NCI-H2029 (cell line): Measurements from ENCODE around the gene ARHGAP12.

ENCODE experiments used
- DNase-seq: peaks from one replicate; lab custom pipeline; 2025; lab: John Stamatoyannopoulos, UW

The ARHGAP12 gene

GRCh38 chr10:31822150-31822549 is 106.5 kb downstream of the ARHGAP12 start:
- DNase-seq: no peak

DNA sequence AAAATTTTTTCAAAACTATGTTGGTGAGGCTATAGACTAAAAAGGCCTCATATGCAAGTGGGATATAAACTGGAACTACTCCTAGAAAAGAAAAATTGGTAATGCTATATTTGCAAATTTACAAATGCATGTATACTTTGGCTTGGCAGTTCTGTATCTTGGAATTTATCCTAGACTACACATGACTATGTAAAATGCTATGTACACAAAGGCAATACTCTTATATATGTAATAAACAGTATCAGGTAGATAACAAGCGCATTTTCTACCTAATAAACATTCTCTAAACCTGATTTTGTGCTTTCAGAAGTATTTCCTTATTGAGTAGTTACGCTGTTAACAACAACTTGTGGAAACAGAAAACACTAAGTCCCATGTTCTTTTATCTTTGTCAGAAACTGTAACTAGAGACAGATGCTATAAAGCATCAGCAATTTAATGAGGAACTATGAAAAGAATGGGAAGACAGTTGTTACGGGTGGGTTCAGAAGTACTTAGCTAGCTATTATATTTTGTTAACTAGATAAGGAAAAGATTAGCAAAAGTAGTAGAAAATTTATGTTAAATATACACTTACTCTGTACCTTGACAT is 107.8 kb downstream of the ARHGAP12 start:
- DNase-seq: no peak

- no peak for DNase-seq
Observed at GRCh38 chr10:31820096-31820495, 108.5 kb downstream of the ARHGAP12 start.

- DNase-seq: no peak
Observed at GRCh38 chr10:31819391-31819820, 109.2 kb downstream of the ARHGAP12 start.

GRCh38 chr10:31816318-31816717 is 112.3 kb downstream of the ARHGAP12 start:
- no peak for DNase-seq

DNA sequence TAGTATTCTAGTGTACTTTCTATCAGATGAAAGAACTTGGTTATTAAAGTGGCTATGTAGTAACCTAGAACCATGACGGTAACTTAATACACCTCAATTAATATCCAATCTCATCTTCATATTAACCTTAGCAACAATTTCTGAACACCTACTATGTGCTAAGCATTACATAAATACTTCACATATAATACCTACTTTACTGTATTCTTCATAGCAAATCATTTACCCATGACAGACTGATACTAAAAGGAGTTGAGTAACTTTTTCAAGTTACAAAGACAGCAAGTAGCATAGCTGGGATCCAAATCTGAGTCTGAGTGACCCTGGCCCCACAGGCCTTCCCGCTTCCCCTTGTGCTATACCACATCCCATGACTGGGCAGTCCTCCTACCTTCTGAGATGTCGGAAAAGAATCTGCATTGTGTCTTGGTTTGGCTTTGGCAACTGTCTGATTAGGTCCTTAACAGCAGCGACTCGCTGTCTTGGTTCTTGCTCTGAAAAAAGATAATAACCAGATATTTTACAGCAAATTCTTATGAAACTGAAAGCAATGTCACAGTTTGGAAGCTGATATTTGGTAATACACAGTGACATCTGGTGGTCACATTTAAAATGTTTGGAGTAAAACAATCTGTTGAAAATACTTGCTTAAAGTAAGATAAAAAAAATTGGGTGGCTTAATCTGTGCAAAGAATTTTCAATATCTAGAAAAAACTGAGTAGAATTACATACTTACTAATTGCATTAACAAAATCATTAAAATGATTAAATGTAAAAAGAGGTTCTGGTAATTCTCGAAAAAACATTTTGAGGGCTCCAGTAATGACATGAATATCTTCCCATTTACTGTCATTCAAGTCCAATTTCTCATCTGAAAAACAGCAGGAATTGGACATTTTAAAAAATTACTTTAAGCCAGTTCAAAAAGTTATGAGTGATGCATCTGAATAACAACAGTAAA is 120.1 kb downstream of the ARHGAP12 start:
- DNase-seq: no peak

DNA sequence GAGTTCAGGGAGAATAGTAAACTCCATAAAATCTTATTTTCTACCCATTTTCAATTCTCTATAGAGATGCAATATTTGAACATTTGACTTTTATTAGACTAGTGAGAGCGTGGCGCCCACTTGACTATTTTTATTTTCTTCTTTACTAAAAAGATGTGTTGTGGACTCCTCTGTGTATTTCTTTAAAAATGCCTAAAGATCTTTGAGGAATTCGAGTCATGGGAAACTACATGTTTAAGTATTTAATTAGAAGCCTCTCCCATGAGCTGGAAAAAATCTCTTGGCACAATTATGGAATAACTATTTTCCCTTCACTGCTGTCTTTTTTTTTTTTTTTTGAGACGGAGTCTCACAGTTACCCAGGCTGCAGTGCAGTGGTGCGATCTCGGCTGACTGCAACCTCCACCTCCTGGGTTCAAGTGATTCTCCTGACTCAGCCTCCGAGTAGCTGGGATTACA is 124.2 kb downstream of the ARHGAP12 start:
- no peak for DNase-seq

DNA sequence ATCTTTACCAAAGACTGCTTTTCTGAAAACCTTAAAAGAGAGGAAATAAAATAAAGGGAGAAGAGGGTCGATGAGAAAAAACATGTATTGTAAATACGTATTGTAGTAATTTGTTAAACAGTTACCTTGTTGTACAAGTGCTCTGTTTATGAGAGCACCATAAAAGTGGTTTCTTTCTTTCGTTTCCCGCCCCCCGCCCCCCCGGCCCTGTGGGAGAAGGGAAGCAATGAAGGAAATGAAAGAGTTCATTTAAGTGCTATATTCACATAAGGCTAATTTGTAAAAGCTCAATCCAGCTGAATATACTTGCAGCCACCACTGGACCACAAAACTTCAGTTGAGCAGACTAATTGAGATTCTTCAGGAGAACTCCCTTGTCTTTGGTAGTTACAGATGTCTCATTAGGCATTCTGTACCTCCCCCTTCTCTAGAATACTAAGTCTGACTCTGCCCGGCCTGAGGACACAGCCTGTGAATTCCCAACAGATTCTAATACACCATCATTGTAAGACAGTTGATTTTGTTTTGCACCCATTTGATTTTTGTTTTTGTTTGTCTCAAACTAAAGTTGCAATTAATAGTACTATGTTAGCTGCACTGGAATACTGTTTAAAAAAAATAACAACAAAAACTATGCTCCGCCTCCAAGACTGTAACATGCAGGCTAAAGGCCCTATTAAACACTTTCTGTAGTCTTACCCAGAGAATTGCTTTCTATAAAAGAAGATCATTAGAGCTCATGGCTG is 124.9 kb downstream of the ARHGAP12 start:
- no peak for DNase-seq

DNA sequence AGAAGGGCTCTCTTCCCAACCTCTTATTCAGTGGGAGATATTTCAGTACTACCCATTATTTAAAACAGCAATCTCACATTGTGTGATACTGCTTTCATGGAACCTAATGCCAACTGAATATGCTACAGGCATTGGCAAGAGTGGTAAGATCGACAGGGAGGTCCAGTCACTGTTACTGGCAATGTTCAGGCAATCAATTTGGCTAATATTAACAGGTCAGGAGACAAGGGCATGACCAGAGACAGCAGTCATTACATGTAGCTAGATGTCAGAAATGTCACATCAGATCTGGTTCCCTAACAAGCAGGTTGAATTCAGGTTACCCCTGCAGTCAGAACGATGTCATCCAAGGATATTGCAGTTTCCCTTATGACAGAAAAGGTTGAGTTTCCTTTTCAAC is 129.4 kb downstream of the ARHGAP12 start:
- no peak for DNase-seq

DNA sequence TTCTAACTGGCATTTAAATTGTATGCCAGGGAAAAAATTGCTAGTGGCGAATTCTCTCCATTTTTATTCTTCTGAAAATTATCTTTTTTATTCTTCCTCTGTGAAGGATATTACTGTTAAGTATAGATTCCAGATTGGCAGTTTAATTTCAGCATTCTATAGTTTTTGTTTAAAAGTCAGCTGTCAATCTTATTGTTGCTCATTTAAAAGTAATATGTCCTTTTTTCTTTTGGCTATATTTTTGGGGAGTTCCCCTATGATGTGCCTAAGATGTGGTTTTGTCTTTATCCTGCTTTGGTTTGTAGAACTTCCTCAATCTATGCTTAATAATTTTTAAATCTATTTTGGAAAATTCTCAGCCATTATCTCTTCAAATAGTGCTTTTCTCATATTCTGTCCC is 135.9 kb downstream of the ARHGAP12 start:
- DNase-seq: no peak

GRCh38 chr10:31789555-31789954 is 139.1 kb downstream of the ARHGAP12 start:
- DNase-seq: no peak

- DNase-seq: peak; percentile 8
Observed at GRCh38 chr10:31782701-31783100, 145.9 kb downstream of the ARHGAP12 start.

- DNase-seq: no peak
Observed at GRCh38 chr10:31780717-31781116, 147.9 kb downstream of the ARHGAP12 start.

GRCh38 chr10:31778627-31779026 is 150.0 kb downstream of the ARHGAP12 start:
- DNase-seq: no peak

DNA sequence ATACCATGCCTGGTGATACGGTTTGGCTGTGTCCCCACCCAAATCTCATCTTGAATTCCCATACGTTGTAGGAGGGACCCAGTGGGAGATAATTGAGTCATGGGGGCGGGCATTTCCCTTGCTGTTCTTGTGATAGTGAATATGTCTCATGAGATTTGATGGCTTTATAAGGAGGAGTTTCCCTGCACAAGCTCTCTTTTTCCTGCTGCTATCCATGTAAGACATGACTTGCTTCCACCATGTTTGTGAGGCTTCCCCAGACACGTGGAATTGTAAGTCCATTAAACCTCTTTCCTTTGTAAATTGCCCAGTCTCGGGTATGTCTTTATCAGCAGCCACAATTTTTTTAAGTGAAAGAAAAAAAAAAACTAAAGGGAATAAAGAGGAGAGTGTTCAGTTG is 152.5 kb downstream of the ARHGAP12 start:
- DNase-seq: no peak

DNA sequence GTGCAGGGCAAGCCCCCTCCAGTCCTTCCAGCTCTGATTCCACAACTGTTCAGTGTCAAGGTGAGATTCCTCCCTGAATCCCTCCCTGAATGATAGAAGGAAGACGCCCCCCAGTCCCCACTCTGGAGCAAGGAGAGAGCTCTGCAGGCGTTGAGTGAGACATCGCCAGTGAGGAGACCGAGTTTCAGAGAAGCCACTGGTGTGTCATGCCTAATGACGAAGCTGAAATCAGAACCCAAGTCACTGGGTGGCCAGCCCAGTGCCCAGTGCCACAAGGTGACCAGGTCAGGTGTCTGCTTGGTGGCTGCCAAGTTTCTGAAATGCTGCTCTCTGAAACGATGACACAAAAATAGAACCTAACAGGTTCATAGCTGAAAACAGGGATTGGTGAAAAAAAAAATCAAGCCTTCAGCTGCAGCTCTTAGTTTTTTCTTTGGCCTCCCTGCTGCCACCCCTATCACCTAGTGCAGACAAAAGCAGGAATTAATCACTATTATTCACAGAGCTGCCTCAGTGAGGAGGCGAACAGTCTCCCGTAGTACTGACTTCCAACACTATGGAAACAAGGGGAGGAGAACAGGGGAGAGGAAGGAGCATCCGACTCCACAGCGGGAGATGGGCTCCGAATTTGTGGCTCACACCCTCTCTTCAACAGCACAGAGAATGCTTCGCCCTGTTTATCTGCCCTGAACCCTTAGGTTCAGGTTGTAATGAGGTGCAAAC is 153.5 kb downstream of the ARHGAP12 start:
- DNase-seq: no peak

DNA sequence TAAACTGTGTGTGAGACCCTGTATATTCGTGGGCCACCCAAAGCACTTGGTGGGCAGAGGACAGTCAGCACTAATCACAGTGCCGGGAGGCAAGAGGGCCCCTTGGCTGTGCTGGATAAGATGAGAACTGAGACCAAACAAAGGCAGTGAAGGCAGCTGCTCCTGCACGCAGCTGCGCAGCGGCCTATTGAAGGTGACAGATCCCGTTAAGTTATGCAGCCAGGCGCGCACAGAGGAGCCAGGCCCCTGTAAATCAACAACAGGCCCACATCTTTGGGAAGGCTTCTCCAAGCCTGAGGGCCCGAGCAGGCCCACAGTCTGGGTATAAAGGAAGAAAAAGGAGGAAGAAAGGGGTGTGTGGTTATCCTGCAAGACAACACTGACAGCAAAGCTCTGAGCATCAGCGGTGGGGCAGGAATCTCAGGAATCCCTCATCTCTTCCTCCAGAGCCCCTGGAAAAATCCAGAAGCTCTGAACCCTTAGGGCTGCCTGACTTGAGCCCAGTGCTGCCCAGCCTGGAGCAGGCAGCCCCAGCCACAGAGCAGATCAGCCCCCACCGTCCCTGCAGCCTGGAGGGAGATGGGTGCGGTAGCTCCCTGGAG is 154.2 kb downstream of the ARHGAP12 start:
- no peak for DNase-seq

GRCh38 chr10:31773749-31774298 is 154.8 kb downstream of the ARHGAP12 start:
- DNase-seq: no peak

- no peak for DNase-seq
Observed at GRCh38 chr10:31771331-31771831, 157.2 kb downstream of the ARHGAP12 start.

GRCh38 chr10:31770307-31770902 is 158.2 kb downstream of the ARHGAP12 start:
- no peak for DNase-seq

DNA sequence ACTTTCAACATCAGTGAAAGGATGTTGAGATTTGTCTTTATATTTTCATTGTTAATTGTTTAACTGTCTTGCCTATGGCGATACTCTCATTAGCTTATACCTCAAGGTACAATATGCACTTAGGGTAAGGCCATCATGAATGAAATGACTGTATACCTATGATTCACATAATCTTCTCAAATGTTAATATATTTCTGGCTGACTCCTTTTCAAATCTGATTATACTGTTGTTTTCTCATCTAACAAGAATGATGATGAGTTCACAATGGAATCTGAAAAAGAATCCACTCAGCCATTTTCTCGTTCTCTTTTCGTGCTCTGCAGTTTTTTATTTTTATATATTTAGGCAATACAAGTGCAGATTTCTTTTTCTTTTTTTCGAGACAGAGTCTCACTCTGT is 159.1 kb downstream of the ARHGAP12 start:
- DNase-seq: no peak
